Measurements from ENCODE around the gene NIPSNAP3A.

The NIPSNAP3A gene

DNA sequence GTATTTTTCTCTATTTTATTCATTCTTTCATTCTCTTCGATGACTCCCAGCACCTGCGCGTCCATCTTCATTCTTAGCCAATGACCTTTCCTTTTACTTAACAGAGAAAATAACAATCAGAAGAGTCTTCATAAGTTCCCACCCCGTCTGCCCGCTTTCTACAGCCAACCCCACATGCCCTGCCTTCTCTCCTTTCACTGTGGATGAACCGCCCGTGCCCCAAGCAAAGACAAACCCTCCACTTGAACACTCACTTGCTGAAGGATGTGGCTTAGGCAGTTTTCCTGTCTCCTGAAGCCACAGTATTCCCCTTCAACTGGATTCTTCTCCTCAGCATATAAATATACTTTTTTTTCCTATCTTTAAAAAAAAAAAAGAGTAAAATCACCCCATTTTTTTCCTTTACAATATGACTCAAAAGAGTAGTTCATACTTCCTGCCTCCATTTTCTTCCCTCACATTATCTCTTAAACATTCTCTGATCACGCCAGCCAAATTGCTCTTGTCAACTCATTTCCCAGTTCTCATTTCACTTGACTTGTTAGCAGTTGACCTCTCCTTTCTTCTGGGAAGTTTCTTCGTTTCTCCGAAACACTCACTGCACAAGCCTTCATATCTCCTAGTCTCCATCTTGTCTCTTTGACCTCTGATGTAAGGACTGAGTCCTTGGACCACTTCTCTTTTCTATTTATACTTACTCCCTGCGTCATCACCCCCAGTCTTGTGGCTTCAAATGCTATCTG is 27.5 kb downstream of the NIPSNAP3A start:
- DNase-seq: no peak

DNA sequence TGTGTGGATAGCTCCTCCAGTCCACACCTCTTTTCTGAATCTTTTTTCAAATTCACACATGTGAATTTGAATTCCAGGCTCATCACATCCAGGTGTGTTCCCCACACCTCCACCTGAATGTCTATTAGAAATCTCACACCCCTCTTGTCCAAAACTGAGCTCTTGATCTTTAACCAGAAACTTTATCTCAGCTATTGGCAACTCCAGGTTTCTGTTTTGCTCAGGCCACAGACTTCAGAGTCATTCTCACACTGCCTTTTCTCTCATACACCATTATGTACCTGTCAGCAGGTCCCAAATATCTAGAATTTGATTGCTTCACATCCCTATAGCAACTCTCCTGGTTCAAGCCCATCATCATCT is 28.1 kb downstream of the NIPSNAP3A start:
- no peak for DNase-seq

DNA sequence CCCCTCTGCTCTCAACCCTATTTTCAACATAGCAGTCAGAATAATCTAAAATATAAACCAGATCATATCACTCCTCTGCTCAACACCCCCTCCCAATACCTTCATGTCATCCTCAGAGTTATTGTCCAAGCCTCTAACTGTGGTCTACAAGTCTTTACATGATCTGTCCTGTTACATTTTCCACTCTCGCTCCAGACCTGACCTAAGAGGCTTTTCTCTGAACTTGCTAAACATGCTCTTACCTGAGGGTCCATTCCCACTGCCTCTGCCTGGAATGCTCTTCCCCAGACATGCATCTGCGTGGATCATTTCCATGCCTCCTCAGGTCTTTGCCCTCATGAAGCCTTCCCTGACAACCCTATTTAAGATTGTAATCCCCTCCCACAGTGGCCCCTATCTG is 28.5 kb downstream of the NIPSNAP3A start:
- DNase-seq: no peak

DNA sequence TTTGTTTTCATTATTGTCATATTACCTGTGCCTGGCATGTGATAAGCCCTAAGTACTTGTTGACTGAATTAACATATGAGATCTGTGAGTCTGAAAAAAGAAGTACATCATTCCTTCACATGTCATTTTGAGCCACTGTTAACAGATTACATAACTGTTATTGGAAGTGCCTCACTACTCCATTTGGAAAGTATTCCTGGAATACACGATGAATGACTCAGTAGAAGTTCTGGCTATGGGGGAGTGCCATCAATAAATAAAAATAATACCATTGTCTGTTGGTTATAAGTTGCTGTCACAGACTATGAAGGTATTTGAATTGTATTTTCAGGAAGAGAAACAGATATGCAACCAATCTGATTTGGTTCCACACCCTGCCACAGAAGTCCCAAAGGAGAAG is 29.3 kb downstream of the NIPSNAP3A start:
- no peak for DNase-seq

DNA sequence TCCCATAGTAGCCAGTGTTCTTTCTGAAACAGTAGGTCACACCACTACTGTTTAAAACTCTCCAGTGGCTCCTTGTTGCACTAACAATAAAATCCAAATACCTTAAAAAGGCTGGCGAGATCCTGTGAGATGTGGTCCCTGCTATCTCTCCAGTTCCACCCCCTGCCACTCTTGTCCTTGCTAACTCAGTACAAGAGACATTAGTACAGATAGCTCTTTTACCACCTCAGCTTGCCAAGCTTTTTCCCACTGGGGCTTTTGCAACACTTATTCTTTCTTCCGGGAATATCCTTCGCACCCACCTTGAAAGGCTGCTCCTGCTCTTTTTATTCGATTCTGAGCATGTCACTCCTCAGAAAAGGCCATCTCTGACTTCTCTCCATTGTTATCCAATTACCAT is 31.3 kb downstream of the NIPSNAP3A start:
- no peak for DNase-seq

DNA sequence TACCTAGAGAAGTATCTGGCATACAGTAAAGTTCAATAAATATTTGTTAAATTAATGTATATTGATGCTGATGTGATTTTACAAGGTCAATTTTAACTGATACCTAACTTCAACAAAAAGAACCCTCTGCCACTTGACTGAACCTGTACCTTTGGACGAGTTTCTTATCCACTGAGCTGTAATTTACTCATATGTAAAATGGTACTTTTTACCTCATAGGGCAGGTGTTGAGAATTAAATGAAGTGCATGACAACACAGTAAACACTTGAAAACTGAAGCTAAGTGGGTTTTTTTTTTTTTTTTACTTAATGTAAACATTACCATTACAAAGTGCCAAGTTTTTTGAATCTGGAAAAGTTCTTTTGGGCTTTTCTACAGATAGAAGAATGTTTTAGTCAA is 31.9 kb downstream of the NIPSNAP3A start:
- no peak for DNase-seq

DNA sequence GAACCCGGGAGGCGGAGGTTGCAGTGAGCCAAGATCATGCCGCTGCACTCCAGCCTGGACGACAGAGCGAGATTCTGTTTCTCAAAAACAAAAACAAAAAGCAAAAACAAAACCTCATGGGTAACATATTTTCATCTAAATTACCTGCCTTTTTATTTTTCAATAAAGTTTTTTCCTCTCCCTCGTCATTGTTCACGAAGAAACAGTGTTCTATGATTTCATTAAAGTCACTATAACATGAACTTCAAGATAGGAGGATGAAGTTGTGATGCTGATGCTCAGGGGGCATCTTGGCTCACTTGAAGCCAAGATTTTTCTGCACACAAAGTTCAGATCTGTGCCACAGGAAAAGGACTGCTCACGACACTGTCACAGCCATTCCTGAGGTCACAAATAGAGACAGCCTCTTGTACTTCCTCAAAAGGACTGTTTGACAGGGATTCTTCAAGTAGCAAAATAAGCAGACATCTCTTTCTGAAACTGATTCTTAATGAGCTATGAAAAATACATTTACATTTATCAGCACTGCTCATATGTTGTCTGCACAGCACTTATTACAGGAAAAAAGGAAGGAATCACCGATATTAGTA is 32.6 kb downstream of the NIPSNAP3A start:
- no peak for DNase-seq

DNA sequence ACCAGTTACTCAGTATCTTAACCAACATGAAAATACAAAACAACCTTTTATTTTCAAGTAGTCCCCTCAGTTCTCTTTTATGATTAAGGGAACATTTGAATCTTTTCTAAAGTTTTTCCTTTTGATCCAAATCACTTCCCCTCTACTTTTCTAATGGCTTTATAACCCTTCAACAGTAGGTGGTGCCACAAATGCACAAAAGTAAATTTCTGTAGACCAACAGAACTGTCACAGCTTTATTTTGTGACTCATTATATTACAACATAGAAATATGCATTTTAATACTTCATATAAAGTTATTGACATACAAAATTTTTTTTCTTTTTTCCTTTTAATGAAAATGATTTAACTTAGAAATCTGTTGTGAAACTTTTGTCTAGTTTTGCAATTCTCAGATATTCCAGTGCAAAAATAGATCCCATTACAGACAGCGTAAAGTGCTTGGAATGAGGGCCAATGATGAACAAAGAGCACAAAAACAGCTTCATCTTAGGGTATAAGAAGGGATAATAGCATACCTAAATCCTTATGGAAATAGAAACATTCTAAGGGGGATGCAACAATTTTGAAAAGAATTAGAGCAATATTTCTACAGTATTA is 33.4 kb downstream of the NIPSNAP3A start:
- no peak for DNase-seq

DNA sequence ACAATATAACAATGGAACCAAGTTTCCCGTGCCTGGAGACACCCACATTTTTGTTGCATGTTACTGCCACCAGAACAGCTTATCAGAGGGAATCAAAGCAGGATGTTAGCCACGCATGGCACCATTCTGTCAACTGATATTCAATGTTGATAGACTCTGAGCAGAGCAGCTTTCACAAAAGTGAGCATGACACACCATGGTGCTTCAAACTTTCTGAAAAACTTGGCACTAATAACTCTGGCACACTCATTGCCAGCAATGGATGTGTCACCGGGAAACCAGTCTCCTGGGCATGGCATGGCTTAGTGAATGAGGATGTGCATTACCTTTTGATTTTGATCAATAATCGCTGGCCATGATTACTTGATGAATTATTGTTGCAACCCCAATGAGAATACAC is 36.1 kb downstream of the NIPSNAP3A start:
- no peak for DNase-seq

DNA sequence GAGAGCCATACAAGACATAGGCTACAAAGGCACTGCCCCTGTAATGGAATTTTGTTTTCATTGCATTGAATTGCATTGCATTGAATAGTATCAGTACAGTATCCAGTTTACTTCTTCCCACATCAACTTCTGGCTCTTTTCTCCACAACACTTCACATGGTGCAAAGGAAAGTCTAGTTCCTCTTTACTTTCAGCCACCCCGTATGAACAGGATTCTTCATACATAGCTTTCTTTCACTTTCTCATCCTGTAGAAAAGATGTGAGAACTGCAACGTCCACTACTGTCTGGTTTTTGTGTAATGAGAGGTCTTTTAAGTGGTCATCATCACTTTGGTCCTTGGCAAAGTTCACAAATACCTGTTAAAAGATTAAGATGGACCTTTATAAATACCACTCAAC is 36.6 kb downstream of the NIPSNAP3A start:
- DNase-seq: no peak

DNA sequence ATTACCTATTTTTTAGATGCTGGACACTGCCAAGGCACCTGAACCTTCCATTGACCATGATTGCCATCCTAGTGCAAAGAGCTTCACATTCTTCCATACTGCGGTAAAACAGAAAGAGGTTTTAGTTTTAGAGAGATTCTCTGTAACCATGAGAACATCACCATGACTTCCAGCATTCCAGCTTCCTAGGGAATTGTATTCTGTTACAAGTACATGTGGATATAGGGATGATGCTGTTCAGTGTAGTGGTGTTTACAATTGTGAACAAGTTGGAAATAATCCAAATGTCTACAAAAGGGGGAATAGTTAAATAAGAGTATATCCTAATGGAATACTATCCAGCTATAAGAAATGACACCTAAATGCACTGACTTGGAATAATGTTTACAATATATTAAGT is 38.8 kb downstream of the NIPSNAP3A start:
- no peak for DNase-seq

DNA sequence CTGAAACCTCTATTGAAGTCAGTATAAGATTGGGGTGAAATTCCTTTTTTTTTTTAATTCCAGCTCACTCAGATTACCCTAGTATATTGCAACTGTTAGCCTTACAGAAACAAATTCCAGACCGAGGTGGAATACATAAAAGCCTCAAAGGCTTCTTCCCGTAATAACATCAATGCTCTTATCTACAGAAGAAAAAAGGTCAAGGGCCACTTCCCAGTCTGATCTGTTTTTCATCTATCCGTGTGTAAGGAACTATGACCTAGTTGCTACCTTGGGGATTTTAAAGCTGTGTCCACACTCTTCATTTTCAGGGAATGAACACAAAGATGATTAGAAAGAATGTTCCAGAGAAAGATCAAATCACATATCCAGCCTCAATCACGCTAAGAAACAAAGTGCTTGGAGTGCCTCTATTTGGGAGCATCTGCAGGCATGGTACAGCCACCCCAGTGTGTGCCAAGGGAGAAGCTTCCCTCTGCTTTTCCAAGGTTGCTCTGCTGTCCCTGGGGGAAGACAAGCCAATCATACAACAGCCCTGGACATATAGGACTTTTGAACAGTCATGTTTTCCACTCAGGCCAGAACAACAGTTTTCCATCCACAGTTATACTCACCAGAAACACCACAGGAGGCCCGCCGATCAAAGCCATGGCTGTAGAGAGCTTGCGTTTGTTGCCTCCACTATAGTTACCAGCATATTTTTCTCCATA is 40.0 kb downstream of the NIPSNAP3A start:
- no peak for DNase-seq

DNA sequence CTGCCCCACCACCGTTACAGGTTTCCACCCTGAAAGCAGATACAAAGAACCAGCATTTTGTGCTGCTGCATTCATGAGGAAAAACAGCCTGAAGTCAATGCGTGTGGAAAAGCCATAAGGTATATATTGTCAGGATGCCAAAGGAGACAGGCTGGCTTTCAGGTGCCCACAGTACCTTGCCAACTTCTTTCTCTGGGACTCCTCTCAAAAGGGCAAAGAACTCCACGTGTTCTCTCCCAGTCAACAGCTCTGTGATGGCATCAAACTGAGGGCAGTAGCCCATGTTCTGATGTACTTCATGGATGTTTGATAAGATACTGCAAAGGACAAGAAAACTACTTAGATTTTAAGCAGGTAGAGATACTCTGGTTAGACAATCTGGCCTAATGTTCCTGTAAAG is 40.8 kb downstream of the NIPSNAP3A start:
- no peak for DNase-seq

DNA sequence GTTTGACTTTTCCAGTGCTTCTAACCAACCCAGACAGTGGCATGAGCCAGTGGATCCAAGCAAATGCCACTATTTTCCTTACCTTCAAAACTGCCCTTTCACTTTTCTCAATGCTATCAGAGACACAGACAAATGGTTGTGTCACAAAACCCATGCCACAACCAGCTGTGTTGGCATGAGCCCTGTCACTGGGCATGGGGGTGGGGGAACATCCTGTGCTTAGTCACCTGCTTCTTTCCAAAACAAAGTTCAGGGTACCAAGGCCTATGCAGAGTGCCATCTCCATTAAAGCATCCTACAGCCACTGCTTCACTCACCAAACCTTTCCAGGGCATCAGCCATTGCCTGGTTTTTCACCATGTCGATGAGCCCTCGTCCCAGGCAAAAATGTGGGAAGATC is 46.6 kb downstream of the NIPSNAP3A start:
- no peak for DNase-seq

DNA sequence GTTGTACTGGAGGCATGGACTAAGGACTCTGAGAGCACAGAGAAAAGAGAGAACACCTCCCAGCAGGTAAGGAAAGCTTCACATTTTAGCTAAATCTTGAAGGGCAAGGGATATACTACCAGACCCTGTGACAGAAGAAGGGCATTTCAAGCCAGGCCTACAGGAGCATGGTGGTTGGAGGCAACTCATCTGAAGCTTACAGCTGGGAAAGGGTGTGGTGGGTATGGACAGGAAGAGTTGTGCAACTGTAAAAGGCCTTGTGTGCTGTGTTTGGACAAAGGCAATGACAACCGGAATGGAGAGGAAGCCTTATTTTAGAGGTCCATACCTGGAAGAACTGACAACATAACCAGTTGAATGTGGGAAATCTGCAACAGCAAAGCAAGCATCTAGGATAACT is 47.6 kb downstream of the NIPSNAP3A start:
- no peak for DNase-seq

DNA sequence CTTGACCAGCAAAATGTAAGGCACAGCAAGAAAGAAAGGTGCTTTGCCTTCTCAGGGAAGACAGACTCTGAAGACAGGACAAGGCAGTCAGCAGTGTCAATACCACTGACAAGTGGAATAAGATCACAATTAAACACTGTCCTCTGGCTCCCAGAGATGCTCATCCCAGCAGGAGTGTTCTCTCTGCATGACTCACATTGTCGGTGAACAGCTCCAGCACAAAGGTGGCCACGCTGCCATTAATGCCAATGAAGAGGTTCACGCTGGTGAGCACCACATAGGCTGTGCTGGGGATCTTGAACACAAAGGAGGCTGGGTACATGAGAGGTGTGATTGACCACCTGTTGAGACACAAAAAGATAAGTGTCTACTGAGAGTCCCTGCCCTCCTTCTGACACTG is 48.4 kb downstream of the NIPSNAP3A start:
- no peak for DNase-seq

DNA sequence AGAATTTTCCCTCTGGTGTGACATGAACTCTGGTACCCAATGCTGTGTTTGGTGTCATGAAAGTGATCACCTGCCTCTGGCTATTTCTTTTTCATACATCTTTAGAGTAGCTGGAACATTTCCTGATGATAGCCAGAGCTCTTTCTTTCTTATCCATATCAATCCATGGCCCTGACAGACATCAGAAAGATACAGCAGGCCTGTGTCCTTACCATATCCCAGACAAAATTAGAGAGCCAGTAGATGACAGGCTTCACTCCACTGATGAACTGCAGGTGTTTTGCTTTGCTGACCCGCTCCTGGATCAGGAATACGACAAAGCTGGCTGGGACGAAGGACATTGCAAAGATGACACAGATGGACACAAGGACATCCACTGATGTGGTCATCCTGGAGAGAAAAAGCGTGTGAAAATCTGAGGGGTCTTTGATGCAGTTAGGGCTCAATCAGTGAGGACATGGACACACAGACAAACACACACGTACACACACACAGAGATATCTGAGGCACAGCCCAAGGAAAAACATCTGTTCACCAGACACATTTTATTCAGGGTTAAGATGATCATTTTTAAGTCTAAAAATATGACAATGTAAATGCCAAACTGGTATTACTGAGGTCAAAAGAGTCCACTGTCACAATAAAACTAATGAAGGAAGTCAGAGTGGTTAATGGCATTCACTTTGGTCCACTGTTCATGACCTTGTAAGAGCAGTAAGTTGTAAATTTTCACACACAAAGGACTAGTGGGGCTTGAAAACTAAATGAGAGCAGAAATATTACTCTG is 50.9 kb downstream of the NIPSNAP3A start:
- DNase-seq: no peak

DNA sequence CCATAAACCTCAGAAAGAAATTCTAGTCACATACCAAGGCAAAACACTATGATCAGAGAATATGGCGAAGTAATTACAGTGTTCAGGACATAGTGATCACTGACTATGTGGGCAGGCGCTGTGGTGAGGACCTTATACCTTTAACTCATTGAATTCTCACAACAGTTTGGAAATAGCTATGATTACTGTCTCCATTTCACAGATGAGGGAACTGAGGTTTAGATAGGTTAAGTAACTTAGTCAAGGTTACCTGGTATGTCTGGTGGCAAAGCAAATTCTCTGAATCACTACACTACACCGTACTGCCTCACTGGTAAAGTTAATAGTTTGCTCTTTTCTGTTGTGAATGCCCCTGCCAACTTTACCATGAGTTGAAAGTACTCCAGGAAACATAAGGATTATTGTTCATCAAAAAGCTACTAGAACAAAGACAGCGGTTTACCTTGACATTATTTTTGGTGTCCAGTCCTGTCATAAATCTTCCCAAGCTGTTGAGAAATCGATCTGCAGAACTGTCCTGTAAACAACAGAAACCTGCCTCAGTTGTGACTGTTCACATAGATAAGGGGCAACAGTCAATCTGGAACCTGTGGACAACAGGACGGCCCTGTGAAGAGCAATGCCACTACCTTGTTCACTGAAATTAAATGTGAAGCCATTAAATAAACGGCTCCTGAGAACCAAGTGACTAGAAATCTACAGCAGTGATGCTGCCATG is 52.7 kb downstream of the NIPSNAP3A start:
- no peak for DNase-seq

DNA sequence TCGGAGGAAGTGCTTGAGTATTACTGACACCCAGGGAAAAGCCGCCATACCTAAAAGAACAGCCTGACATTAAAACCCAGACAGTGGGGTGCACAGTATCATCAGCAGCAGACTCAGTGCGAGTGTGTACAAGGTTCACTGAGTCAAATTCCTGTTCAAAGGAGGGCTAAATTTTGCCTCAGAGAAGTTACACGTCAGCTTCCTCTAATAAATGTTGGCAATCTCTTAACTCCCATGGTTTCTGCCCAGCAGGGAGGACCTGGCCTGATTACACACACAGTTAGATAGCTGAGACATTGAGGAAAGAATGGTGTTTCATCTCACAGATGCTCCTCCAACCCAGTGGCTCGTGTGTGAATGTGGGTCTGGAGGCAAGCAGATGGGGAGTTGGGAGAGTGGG is 54.6 kb downstream of the NIPSNAP3A start:
- DNase-seq: no peak

DNA sequence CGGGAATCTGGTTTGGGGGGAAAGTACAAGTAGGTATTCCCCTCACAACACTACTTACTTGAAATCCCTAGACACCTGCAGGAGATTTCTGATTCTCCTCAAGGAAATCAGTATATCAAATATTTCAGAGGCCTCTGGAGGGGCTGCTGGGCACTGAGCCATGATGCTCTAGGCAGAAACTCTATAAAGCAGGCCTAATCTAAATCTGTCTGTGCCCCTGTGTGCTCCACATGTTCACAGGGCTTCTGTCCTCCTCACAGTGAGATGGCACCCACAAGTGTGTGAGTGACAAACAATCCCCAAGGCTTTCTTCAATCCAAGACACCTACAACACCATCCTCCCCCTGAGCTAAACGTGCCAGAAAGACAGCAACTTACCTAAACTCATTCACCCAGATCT is 55.4 kb downstream of the NIPSNAP3A start:
- DNase-seq: no peak

DNA sequence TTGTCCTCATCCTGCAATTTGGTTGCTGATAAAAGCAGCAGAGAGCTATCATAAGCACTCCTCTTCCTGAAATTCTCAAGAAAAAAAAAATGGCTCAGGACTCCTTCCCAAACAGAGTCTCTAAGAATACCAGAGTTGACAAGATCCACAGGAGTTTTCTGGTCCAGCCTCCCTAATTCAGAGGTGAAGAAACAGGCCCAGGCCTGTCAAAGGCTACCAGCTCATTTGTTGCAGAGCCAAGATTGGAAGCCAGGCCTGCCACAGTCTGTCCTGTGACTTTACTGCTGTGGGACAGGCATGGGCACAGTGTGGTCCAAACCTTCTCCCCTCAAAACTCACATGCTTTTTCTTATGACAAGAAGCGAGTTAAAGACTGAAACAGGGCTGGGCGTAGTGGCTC is 58.0 kb downstream of the NIPSNAP3A start:
- no peak for DNase-seq

DNA sequence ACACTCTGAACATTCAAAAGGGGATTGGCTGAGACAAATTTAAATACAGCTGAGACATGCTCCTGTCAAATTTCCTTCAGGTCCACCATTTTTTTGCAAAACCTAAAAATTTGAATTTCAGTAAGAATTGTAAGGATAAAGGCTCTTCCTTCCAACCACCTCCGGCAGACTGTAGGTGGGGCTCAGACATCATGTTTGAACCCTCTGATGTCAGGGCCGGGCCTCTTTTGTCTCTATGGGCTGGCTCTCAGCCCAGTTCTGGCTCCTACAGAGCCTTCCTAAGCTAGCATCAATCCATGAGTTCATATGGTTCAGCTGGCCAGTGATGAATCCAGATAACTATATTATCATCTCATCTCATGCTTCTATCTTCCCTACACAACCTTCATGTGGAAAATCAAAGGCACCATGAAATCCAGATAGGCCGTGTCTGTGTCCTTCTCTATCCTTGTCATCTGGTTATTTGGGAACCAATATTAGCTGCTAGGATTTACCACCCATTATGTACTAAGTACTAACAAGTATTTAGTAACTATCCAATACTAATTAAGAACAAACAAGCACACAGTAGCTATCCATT is 60.6 kb downstream of the NIPSNAP3A start:
- no peak for DNase-seq

Measured in activated CD4-positive, alpha-beta T cell treated with anti-CD3 and anti-CD28 coated beads for 4 hours (primary cell).